ENCODE results near the gene IFITM2. TPM values are rescaled to one million over a fixed set of nuclear protein-coding genes. Genes with fewer than 3 reads are reported as not detected.
"Not testable (repeated sequence)": the region's sequence is repeated elsewhere in the genome, so short reads cannot be mapped to it uniquely, and the experiment has no call there.

Gene IFITM2
- total RNA-seq, 1 donor from 2014 or later = 607 TPM

- no peak for ATAC-seq
- TF ChIP-seq CTCF (IDR thresholded peaks at IDR 0.05) = no peak
- Histone ChIP-seq H3K9me3 (no peaks in the 10 kb centered on the region), H3K27me3 (ENCODE audit: low read depth) (no peaks in the 10 kb centered on the region), H3K4me3 (no peak overlapping the region), H3K36me3 (no peaks in the 10 kb centered on the region), H3K4me1 (peaks cover 29% of the 10 kb centered on the region), H3K27ac (no peak overlapping the region)
- DNase-seq = no peak
- intact Hi-C loops (cut with DNase I) = no loop called here
These were observed 23.9 kb downstream of the IFITM2 start for GRCh38 chr11:331358-332060.

- H3K27ac ChIP-seq = no peak overlapping the region
- peaks cover 18% of the 10 kb centered on the region for H3K4me1 ChIP-seq
- H3K4me3 ChIP-seq = no peak overlapping the region
- intact Hi-C loops (cut with DNase I) = no loop called here
- TF ChIP-seq CTCF (IDR thresholded peaks at IDR 0.05) = no peak
- ATAC-seq (peak in 1 of 2 donors; percentile 14), DNase-seq (no peak)
- no peaks in the 10 kb centered on the region for H3K36me3 ChIP-seq
- H3K9me3 ChIP-seq = no peaks in the 10 kb centered on the region
- no peaks in the 10 kb centered on the region for H3K27me3 ChIP-seq (ENCODE audit: low read depth)
These were observed 25.2 kb downstream of the IFITM2 start for GRCh38 chr11:332651-333480.

GRCh38 chr11:333616-334263, 26.1 kb downstream of the IFITM2 start:
- H3K4me3 ChIP-seq; H3K27me3 ChIP-seq (ENCODE audit: low read depth); ATAC-seq; H3K9me3 ChIP-seq; intact Hi-C loops (cut with DNase I); DNase-seq; H3K36me3 ChIP-seq: not testable (repeated sequence)
- Histone ChIP-seq H3K27ac (peak overlapping the region; percentile 11), H3K4me1 (peaks cover 14% of the 10 kb centered on the region)

GRCh38 chr11:334264-334994, 26.8 kb downstream of the IFITM2 start:
- Histone ChIP-seq H3K9me3 (no peaks in the 10 kb centered on the region), H3K4me3 (no peak overlapping the region), H3K4me1 (peaks cover 14% of the 10 kb centered on the region), H3K36me3 (no peaks in the 10 kb centered on the region), H3K27ac (peak overlapping the region; percentile 11), H3K27me3 (ENCODE audit: low read depth) (no peaks in the 10 kb centered on the region)
- TF ChIP-seq CTCF (IDR thresholded peaks at IDR 0.05) = no peak
- intact Hi-C loops (cut with DNase I) = no loop called here
- no peak for DNase-seq
- peak in 1 of 2 donors; percentile 51 for ATAC-seq

GRCh38 chr11:335779-336658, 28.4 kb downstream of the IFITM2 start:
- Histone ChIP-seq H3K4me1 (peaks cover 14% of the 10 kb centered on the region), H3K9me3 (no peaks in the 10 kb centered on the region), H3K4me3 (no peak overlapping the region), H3K27me3 (ENCODE audit: low read depth) (no peaks in the 10 kb centered on the region), H3K27ac (peak overlapping the region; percentile 67), H3K36me3 (no peaks in the 10 kb centered on the region)
- DNase-seq = no peak
- TF ChIP-seq CTCF (IDR thresholded peaks at IDR 0.05) = no peak
- intact Hi-C loops (cut with DNase I) = no loop called here
- ATAC-seq = peak in 1 of 2 donors; percentile 29

All from lower lobe of right lung (tissue), 2 donors.